GM21825 (cell line): ENCODE data around the gene MPHOSPH6.
"Not testable (repeated sequence)": the region's sequence is repeated elsewhere in the genome, so short reads cannot be mapped to it uniquely, and the experiment has no call there.

Source experiments
- ATAC-seq: cut with Tn5 transposase; IDR thresholded peaks from one replicate; pipeline ENCODE4 v1.9.1; 2021; ENCODE audit warnings: mild to moderate bottlenecking, moderate library complexity; ENCODE audit not compliant: unreplicated experiment

MPHOSPH6 gene

DNA sequence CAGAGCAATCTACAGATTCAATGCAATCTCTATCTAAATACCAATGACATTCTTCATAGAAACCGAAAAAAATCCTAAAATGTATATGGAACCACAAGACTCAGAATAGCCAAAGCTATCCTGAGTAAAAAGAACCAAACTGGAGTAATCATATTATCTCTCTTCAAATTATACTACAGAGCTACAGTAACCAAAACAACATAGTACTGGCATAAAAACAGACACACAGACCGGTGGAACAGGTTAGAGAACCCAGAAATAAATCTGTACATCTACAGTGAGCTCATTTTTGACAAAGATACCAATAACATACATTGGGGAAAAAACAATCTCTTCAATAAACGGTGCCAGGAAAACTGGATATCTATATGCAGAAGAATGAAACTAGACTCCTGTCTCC lies 45.4 kb downstream of the MPHOSPH6 start:
- ATAC-seq: no peak

DNA sequence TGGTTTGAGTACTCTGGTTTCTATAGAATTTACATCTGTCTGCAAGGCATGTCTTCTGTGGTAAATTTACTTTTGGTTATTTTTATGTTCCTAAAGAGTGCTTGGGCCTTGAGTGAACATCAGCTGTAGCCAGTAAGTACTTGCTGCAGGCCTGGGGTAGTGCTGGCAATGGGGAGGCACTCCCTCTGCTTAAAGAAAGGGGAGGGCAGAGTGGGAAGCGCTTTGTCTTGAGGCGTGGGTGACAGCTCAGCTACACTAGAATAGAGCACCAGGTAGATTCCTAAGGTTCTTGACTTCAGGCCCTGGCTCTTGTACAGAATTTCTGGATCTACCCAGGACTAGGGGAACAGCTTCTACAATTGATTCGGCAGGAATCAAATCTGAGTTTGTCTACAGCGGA lies 50.6 kb downstream of the MPHOSPH6 start:
- no peak for ATAC-seq

DNA sequence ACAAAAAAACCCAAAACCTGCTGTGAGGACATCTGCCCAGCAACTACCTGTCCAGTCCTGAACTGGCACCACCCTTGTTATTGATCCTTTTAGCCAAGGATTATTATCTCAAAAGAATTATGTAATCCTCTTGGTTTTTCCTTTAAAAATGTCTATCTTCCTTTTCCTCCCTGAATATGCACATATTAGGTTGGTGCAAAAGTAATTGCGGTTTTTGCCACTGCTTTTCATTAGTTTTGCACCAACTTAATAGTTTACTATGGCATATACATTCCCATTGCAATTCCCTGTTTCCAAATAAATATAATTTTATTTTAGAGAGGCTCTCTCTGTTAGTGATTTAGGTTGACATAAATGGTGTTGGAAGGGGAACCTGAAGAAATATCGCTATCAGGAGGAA lies 51.3 kb downstream of the MPHOSPH6 start:
- ATAC-seq: no peak

GRCh38 chr16:82116535-82116934 lies 53.5 kb downstream of the MPHOSPH6 start:
- ATAC-seq: no peak

GRCh38 chr16:82113741-82114140 lies 56.3 kb downstream of the MPHOSPH6 start:
- no peak for ATAC-seq

DNA sequence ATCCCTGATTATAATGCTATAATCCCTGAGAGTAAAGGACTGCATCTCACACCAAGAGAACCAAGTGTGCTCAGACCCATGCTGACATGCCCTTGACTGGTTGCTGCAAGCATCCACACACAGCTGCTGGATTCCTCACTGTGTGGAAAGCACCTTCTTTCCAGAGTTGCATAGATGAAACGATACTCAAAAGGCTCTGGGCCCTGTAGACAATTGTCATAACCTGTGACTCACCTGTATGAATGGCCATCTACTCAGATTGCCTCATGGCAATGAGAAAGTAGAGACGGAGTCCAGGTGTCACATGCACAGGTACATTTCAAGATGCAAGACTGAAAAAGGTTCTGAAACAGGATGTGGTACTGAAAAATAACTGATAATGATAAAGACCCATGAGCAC lies 58.1 kb downstream of the MPHOSPH6 start:
- no peak for ATAC-seq

DNA sequence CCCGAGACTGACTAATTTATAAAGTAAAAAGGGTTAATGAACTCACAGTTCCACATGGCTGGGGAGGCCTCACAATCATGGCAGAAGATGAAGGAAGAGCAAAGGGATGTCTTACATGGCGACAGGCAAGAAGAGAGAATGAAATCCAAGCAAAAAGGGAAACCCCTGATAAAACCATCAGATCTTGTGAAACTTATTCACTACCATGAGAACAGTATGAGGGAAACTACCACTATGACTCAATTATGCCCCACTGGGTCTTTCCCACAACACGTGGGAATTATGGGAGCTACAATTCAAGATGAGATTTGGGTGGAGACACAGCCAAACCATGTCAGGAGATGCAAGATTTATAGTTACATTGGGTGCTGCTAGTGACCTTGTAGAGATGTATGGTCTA lies 60.8 kb downstream of the MPHOSPH6 start:
- ATAC-seq: not testable (repeated sequence)

DNA sequence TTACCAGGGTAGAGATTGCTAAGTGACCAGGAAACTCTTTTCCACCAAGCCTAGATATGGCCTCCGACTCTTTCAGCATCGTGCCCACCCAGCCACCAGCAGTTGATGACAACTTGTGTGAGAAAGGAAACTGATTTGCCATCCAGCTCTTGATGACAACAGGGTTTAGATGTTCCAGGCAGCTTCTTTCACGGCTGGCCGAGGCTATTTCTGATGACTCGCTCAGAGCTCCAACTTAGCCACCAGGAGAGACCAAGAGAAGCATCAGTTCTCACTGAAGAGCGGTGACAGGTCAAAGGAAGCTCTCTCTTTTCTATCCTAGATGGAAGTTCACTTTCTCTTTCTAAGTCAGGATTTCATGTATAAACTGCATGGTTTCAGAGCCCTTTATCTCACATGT lies 61.2 kb downstream of the MPHOSPH6 start:
- ATAC-seq: no peak

DNA sequence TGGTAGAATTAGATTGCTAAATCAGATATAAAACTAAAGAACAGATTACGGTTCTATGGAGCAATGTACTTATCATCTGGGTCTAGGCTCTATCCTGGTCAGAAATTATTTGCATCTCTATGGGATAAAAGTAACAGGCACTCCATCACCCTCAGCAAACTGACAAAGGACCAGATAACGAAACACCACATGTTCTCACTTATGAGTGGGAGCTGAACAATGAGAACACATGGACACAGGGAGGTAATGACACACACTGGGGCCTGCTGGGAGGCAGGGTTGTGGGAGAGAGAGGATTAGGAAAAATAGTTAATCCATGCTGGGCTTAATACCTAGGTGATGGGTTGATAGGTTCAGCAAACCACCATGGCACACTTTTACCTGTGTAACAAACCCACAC lies 61.9 kb downstream of the MPHOSPH6 start:
- ATAC-seq: no peak

GRCh38 chr16:82105107-82105506 lies 64.9 kb downstream of the MPHOSPH6 start:
- no peak for ATAC-seq
